Activated T-cell treated with anti-CD3 and anti-CD28 coated beads, Interleukin-2, amount 50 U/mL, for 4 hours (primary cell): Measurements from ENCODE around the gene ABCG8. TPM values are rescaled to one million over a fixed set of nuclear protein-coding genes. Genes with fewer than 3 reads are reported as not detected.

ENCODE experiments used
- ATAC-seq, 2 donors: fragments of 200-7000 bp; cut with Tn5 transposase; one replicate each; pipeline ENCODE4 v1.10.0; 2021
- DNase-seq: peaks from one replicate; pipeline ENCODE4 v3.0.0-alpha.2; 2020
- H3K27me3 Mint-ChIP-seq: one replicate; pipeline ENCODE4 v1.8.0; 2021; ENCODE audit warnings: low read depth, mixed read lengths
- H3K36me3 Mint-ChIP-seq: one replicate; pipeline ENCODE4 v1.8.0; 2022; ENCODE audit warnings: mixed read lengths; ENCODE audit not compliant: insufficient read depth
- H3K4me1 Mint-ChIP-seq: one replicate; pipeline ENCODE4 v1.8.0; 2021; ENCODE audit warnings: low read depth, mixed read lengths
- H3K4me3 Mint-ChIP-seq: one replicate; pipeline ENCODE4 v1.8.0; 2021; ENCODE audit warnings: mild to moderate bottlenecking, moderate library complexity, mixed read lengths
- H3K9me3 Mint-ChIP-seq: one replicate; pipeline ENCODE4 v1.8.0; 2021; ENCODE audit warnings: mixed read lengths
- total RNA-seq, 3 donors: library from RNA; stranded (reverse); gene quantifications; one replicate each; pipeline ENCODE4 v1.2.1, GENCODE V29; 2021

The ABCG8 gene
- total RNA-seq, 3 donors from 2014 or later: 0.05 TPM; not detected in 2

GRCh38 chr2:43814711-43815110 is 24.1 kb upstream of the ABCG8 start:
- H3K36me3 Mint-ChIP-seq: no peaks in the 10 kb centered on the region
- no peak for ATAC-seq
- peaks cover 4% of the 10 kb centered on the region for H3K9me3 Mint-ChIP-seq
- H3K4me3 Mint-ChIP-seq: no peak overlapping the region
- H3K27me3 Mint-ChIP-seq: no peaks in the 10 kb centered on the region
- H3K4me1 Mint-ChIP-seq: no peaks in the 10 kb centered on the region
- DNase-seq: no peak

GRCh38 chr2:43818761-43819160 is 20.0 kb upstream of the ABCG8 start:
- H3K27me3 Mint-ChIP-seq: peaks cover 17% of the 10 kb centered on the region
- peaks cover 4% of the 10 kb centered on the region for H3K9me3 Mint-ChIP-seq
- no peaks in the 10 kb centered on the region for H3K4me1 Mint-ChIP-seq
- H3K36me3 Mint-ChIP-seq: no peaks in the 10 kb centered on the region
- no peak overlapping the region for H3K4me3 Mint-ChIP-seq
- ATAC-seq: no peak
- DNase-seq: no peak

- ATAC-seq (no peak), DNase-seq (no peak)
- Mint-ChIP-seq H3K4me3 (no peak overlapping the region), H3K9me3 (peaks cover 4% of the 10 kb centered on the region), H3K36me3 (no peaks in the 10 kb centered on the region), H3K27me3 (peaks cover 20% of the 10 kb centered on the region), H3K4me1 (no peaks in the 10 kb centered on the region)
Observed at GRCh38 chr2:43819491-43820163, 19.1 kb upstream of the ABCG8 start.

- no peak for ATAC-seq
- no peaks in the 10 kb centered on the region for H3K4me1 Mint-ChIP-seq
- peaks cover 29% of the 10 kb centered on the region for H3K27me3 Mint-ChIP-seq
- no peak overlapping the region for H3K4me3 Mint-ChIP-seq
- H3K9me3 Mint-ChIP-seq: no peaks in the 10 kb centered on the region
- no peaks in the 10 kb centered on the region for H3K36me3 Mint-ChIP-seq
- DNase-seq: no peak
Observed at GRCh38 chr2:43822839-43823238, 15.9 kb upstream of the ABCG8 start.

- Mint-ChIP-seq H3K4me3 (no peak overlapping the region), H3K36me3 (no peaks in the 10 kb centered on the region), H3K27me3 (peaks cover 32% of the 10 kb centered on the region), H3K4me1 (no peaks in the 10 kb centered on the region), H3K9me3 (no peaks in the 10 kb centered on the region)
- DNase-seq: no peak
- ATAC-seq: no peak
Observed at GRCh38 chr2:43823751-43824150, 15.0 kb upstream of the ABCG8 start.

GRCh38 chr2:43824512-43824911 is 14.3 kb upstream of the ABCG8 start:
- no peaks in the 10 kb centered on the region for H3K4me1 Mint-ChIP-seq
- H3K27me3 Mint-ChIP-seq: peaks cover 35% of the 10 kb centered on the region
- H3K9me3 Mint-ChIP-seq: no peaks in the 10 kb centered on the region
- DNase-seq (no peak), ATAC-seq (no peak)
- H3K4me3 Mint-ChIP-seq: no peak overlapping the region
- H3K36me3 Mint-ChIP-seq: no peaks in the 10 kb centered on the region

- DNase-seq (no peak), ATAC-seq (no peak)
- Mint-ChIP-seq H3K4me1 (no peaks in the 10 kb centered on the region), H3K36me3 (no peaks in the 10 kb centered on the region), H3K27me3 (peaks cover 37% of the 10 kb centered on the region), H3K9me3 (no peaks in the 10 kb centered on the region), H3K4me3 (no peak overlapping the region)
Observed at GRCh38 chr2:43824951-43825493, 13.7 kb upstream of the ABCG8 start.

GRCh38 chr2:43825841-43826240 is 12.9 kb upstream of the ABCG8 start:
- no peaks in the 10 kb centered on the region for H3K9me3 Mint-ChIP-seq

GRCh38 chr2:43826305-43827250 is 12.2 kb upstream of the ABCG8 start:
- H3K9me3 Mint-ChIP-seq: no peaks in the 10 kb centered on the region
- DNase-seq: no peak
- no peaks in the 10 kb centered on the region for H3K36me3 Mint-ChIP-seq
- peaks cover 3% of the 10 kb centered on the region for H3K4me1 Mint-ChIP-seq
- H3K4me3 Mint-ChIP-seq: no peak overlapping the region
- H3K27me3 Mint-ChIP-seq: peaks cover 42% of the 10 kb centered on the region
- no peak for ATAC-seq

More at GRCh38 chr2:43825841-43826240, 12.9 kb upstream of the ABCG8 start:
- H3K27me3 Mint-ChIP-seq: peaks cover 41% of the 10 kb centered on the region
- no peak for DNase-seq
- no peak overlapping the region for H3K4me3 Mint-ChIP-seq
- no peaks in the 10 kb centered on the region for H3K36me3 Mint-ChIP-seq
- H3K4me1 Mint-ChIP-seq: no peaks in the 10 kb centered on the region
- ATAC-seq: no peak

GRCh38 chr2:43831543-43832294 is 7.1 kb upstream of the ABCG8 start:
- H3K9me3 Mint-ChIP-seq: no peaks in the 10 kb centered on the region
- ATAC-seq (no peak), DNase-seq (no peak)
- no peak overlapping the region for H3K4me3 Mint-ChIP-seq
- H3K36me3 Mint-ChIP-seq: no peaks in the 10 kb centered on the region
- peaks cover 3% of the 10 kb centered on the region for H3K4me1 Mint-ChIP-seq
- peaks cover 19% of the 10 kb centered on the region for H3K27me3 Mint-ChIP-seq

GRCh38 chr2:43832457-43832856 is 6.3 kb upstream of the ABCG8 start:
- Mint-ChIP-seq H3K4me3 (no peak overlapping the region), H3K27me3 (peaks cover 19% of the 10 kb centered on the region), H3K9me3 (no peaks in the 10 kb centered on the region), H3K36me3 (no peaks in the 10 kb centered on the region), H3K4me1 (peaks cover 3% of the 10 kb centered on the region)
- ATAC-seq: no peak
- DNase-seq: no peak

- Mint-ChIP-seq H3K4me3 (no peak overlapping the region), H3K27me3 (peaks cover 7% of the 10 kb centered on the region), H3K36me3 (no peaks in the 10 kb centered on the region), H3K4me1 (no peaks in the 10 kb centered on the region), H3K9me3 (no peaks in the 10 kb centered on the region)
- no peak for ATAC-seq
- no peak for DNase-seq
Observed at GRCh38 chr2:43837033-43837432, 1.7 kb upstream of the ABCG8 start.

- Mint-ChIP-seq H3K27me3 (peaks cover 7% of the 10 kb centered on the region), H3K4me1 (no peaks in the 10 kb centered on the region), H3K9me3 (no peaks in the 10 kb centered on the region), H3K36me3 (no peaks in the 10 kb centered on the region), H3K4me3 (no peak overlapping the region)
- no peak for ATAC-seq
- no peak for DNase-seq
Observed at GRCh38 chr2:43837831-43838559, 776 bp upstream of the ABCG8 start.
